ENCODE data around the gene MOAP1.
"Not testable (repeated sequence)": the region's sequence is repeated elsewhere in the genome, so short reads cannot be mapped to it uniquely, and the experiment has no call there.

The MOAP1 gene, protein sequence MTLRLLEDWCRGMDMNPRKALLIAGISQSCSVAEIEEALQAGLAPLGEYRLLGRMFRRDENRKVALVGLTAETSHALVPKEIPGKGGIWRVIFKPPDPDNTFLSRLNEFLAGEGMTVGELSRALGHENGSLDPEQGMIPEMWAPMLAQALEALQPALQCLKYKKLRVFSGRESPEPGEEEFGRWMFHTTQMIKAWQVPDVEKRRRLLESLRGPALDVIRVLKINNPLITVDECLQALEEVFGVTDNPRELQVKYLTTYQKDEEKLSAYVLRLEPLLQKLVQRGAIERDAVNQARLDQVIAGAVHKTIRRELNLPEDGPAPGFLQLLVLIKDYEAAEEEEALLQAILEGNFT

DNA sequence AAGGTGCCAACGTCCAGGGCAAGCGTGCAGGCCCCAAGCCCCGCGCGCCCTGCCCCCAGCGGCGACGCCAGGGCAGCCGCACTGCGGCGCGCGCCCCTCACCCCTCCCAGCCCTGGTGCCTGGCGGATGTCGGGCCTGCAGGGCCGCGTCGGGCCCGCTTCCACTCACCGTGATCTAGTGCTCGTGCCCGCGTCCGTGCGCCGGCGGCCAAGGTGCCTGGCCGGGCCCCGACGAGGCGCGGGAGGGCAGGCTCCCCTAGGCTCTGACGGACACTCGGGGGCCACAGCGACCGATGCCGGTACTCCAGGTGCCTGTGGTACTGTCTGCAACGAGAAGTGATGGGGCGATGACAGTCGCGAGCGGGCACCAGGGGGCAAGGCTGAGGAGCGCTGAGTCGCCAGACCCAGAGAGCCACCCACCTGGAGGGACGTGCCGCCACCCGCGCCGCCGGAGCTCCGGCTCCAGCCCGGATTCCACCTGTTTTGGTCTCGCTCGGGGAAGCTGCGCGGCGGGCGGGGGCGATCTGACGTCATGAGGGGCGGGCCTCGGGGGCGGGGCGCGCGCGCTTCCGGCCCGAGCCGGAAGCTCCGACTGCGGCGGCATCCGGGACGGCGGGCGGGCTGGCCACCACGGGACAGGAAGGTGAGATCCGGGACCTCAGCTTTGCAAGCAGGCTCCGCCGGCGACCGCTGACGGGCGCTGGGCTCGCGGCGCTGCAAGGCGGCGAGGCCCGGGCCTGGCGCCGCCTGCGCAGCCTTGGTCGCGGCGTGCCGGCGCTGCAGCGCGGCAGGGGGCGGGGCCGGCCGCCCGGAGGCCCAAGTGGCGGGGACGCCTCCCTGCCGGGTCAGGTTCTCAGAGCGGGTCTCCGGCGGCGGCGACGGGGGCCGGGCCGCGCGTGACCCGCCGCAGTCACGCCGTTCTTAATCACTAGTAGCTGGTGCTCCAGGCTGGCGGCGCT is at the start of gene MOAP1, which contains the start of gene LYSET:
MOAP1 (minus strand) TSS at position 507 of the 958 bp plus-strand sequence. CDS start 655 bp downstream, outside the sequence.
LYSET (plus strand) TSS at position 927 of the 958 bp plus-strand sequence. CDS start 89 bp downstream, outside the sequence.
- peak; percentile 92 for DNase-seq

GRCh38 chr14:93233078-93233477 is 48.4 kb upstream of the MOAP1 start:
- DNase-seq: not testable (repeated sequence)

DNA sequence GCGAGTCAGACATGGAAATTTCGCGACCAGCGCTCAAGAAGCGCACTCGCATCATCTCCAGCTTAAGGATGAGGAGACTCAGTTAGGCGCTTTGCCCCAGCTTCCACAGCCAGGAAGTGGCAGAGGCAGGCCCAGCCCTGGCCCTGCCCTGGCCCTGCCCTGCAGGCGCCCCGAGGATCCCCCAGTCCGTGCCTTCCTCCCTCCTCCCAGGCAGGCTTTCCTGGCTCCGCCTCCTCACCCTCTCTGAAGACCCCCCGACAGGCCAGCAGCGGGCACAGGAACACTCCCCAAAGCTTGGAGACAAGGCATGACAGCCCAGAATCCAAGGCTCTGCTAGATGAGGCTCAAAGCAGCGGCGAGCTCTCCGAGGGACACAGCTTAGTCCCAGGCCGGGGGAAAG is 47.5 kb upstream of the MOAP1 start:
- DNase-seq: no peak

GRCh38 chr14:93231129-93231979 is 46.7 kb upstream of the MOAP1 start:
- no peak for DNase-seq

- no peak for DNase-seq
Measured at GRCh38 chr14:93230539-93230938, 45.8 kb upstream of the MOAP1 start.

DNA sequence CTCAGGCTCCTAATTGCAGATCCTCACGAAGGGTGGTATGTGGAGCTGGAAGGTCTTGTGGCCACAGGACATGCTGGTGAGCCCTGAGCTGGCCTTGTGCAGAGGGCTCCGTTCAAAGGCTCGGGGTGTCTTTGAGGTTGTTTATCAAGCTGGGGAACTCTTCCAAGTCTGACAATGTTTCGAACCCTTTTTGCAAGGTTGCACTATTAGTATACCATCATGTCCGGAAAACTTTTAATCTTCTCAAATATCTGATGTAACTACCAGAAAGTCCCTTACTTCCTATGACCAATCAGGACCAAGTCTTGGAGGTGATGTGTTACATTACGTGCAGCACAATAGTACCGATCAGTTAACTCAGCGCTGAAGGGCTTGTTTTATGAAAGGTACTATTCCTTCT is 43.9 kb upstream of the MOAP1 start:
- DNase-seq: no peak

GRCh38 chr14:93223565-93223964 is 38.9 kb upstream of the MOAP1 start:
- DNase-seq: no peak

- DNase-seq: no peak
Measured at GRCh38 chr14:93220509-93220908, 35.8 kb upstream of the MOAP1 start.

GRCh38 chr14:93219103-93219726 is 34.5 kb upstream of the MOAP1 start:
- DNase-seq: peak; percentile 63

DNA sequence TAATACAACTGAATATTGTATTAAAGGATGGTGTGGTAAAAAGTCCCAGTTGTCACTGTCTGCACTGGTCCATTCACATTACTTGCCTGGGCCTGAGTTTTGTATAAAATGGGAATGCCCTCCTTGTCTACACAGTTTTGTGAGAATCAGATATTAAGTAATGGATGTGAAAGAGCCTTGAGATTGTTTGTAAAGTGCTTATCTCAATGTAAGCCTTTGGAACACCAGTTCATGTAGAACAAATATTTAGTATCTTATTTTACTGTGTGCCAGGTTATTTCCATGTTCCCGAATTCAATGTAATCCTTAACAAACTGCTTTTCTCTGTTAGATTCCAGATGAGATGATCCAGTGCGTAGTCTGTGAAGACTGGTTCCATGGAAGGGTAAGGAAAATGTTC is 29.9 kb upstream of the MOAP1 start:
- DNase-seq: no peak

GRCh38 chr14:93212432-93212831 is 27.7 kb upstream of the MOAP1 start:
- DNase-seq: no peak

- peak; percentile 11 for DNase-seq
Measured at GRCh38 chr14:93207468-93208308, 23.0 kb upstream of the MOAP1 start.

DNA sequence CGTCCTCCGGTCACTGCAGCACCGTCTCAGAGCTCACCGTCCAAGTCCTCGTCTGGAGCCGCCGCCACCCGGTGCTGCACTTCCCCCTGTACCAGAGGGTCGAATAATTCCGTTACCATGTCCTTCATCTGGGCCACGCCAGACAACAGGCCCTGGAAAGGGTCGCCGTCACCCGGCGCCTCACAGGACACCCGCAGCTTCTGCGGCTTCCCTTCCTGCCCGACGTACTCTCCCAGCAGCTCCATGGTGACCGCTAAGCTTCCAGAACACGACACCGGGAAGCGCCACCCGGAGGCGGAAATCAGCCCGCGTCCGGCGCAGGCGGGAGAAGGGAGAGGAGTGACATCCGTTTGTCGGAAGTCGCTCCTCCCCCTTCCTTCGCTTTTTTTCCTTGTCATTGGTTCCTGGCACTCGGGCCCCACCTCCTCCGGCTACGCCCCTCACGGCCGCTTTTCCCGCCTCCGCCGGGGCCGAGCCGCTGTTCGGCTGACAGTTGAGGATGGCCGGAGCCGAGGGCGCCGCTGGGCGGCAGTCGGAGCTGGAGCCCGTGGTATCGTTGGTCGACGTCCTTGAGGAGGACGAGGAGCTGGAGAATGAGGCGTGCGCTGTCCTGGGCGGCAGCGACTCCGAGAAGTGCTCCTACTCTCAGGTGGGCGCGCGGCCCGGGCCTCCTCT is 22.2 kb upstream of the MOAP1 start, which contains the start of the genes GON7 and UBR7:
GON7 (minus strand) TSS at position 273 of the 675 bp plus-strand sequence; CDS start at position 245, 28 bp downstream.
UBR7 (plus strand) TSS at position 464 of the 675 bp plus-strand sequence; CDS start at position 500, 36 bp downstream.
- DNase-seq: peak; percentile 91

DNA sequence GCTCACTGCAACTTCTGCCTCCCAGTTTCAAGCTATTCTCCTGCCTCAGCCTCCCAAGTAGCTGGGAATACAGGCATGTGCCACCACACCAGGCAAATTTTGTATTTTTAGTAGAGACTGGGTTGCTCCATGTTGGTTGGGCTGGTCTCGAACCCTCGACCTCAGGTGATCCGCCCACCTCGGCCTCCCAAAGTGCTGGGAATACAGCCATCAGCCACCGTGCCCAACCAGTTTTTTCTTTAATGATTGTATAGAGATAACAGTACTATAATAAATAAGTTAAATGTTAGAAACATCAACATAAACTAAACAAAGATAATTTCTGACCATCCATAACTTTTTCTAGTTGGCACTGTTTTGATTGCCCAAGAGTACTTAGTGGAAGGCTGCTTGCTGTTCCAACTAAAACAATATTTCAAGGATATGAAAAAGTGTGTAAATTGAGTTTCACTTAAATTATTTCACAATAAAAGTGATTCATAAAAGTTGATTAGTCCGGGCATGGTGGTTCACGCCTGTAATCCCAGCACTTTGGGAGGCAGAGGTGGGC is 16.5 kb upstream of the MOAP1 start:
- no peak for DNase-seq

- no peak for DNase-seq
Measured at GRCh38 chr14:93200553-93200952, 15.9 kb upstream of the MOAP1 start.

DNA sequence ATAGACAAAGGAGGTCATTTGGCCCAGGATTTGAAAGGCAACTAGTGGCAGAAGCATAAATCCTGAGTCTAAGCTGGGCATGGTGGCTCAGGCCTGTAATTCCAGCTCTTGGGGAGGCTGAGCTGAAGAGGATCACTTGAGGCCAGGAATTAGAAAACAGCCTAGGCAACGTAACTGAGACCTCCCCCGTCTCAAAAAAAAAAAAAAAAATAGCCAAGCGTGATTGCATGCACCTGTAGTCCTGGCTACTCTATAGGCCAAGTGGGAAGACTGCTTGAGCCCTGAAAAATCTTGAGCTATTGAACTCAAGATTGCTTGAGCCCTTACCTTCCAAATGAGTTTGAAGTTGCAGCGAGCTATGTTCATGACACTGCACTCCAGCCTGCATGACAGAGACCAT is 14.3 kb upstream of the MOAP1 start:
- DNase-seq: no peak

DNA sequence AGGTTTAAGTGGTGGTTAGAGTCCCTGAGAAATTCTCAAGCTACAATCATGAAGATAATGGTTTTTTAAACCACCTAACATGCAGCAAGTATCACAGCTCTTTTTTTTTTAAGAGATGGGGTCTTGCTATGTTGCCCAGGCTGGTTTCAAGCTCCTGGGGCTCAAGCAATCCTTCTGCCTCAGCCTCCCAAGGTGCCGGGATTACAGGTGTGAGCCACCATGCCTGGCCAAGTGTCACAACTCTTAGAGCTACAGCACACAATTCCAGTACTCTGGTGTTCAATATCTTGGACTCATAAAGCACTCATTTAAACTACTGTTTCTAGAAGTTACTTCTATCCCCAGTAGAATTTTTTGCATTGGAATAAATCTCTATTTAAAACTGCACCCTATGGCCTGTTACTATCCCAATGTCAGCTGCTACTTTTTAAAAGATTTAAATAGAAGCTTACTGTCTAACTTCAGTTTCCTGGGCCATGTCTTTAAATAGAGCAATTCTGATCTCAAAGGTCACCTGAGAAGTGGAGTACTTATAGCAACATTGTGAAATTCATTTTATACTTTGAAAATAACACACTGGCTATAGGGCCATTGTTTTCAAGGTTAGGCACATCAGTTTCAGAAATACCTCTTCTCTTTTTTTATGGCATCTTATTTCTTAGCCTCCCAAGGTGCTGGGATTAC is 10.8 kb upstream of the MOAP1 start:
- DNase-seq: no peak

GRCh38 chr14:93186956-93187355 is 2.3 kb upstream of the MOAP1 start:
- DNase-seq: no peak

DNA sequence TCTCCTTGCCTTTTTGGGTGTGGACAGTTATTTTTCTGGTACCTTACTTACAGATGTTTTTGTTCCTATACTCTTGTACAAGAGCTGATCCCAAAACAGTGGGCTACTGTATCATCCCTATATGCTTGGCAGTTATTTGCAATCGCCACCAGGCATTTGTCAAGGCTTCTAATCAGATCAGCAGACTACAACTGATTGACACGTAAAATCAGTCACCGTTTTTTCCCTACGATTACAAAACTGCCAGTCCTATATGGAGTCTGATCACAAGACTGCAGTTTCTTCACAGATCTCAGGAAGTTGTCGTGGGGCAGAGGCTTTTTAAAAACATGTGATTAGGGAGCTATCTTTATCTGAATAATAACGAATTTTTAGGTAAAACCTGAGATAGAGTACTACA is 1.8 kb upstream of the MOAP1 start:
- no peak for DNase-seq
